Sigmoid colon (tissue), 7 donors: ENCODE results near the gene ENAM. TPM values are rescaled to one million over a fixed set of nuclear protein-coding genes. Genes with fewer than 3 reads are reported as not detected.

Experiments used
- DNase-seq: peaks from one replicate; pipeline ENCODE4 v3.0.0-alpha.2; 2019
- H3K27ac ChIP-seq, 4 donors: fragments of 200-600 bp; sonication (generic); one replicate each; pipeline ENCODE4 v1.5.1; 2016 to 2019; ENCODE audit warnings: mild to moderate bottlenecking in 1 of 4
- H3K27me3 ChIP-seq, 3 donors: fragments of 200-600 bp; sonication (generic); one replicate each; pipeline ENCODE4 v1.5.1; 2019; ENCODE audit warnings: mild to moderate bottlenecking in 1 of 3
- H3K36me3 ChIP-seq, 4 donors: fragments of 200-600 bp; sonication (generic); one replicate each; pipeline ENCODE4 v1.5.1; 2016 to 2019
- H3K4me1 ChIP-seq, 4 donors: fragments of 200-600 bp; sonication (generic); one replicate each; pipeline ENCODE4 v1.5.1; 2017 to 2019
- H3K4me3 ChIP-seq, 4 donors: fragments of 200-600 bp; sonication (generic); one replicate each; pipeline ENCODE4 v1.5.1; 2017 to 2019; ENCODE audit warnings: mild to moderate bottlenecking in 2 of 4, moderate library complexity in 1 of 4
- H3K9me3 ChIP-seq, 4 donors: fragments of 200-600 bp in 3 of 4; sonication (generic) in 3 of 4; one replicate each; pipeline versions ENCODE4 v1.5.1 to v1.6.1; 2013 to 2019
- CTCF ChIP-seq, 4 experiments: fragments of 450-650 bp in 3 of 4; fragments of 200-600 bp in 1 of 4; IDR thresholded peaks; one replicate each; pipeline ENCODE4 v1.5.1; 2016 to 2019; ENCODE audit warnings: antibody characterized with exemption in 4 of 4, mild to moderate bottlenecking in 3 of 4, moderate library complexity in 2 of 4
- EP300 ChIP-seq, 4 donors: sonication (generic); formaldehyde crosslinking; IDR thresholded peaks; one replicate each; pipeline ENCODE4 v1.6.1; 2017; ENCODE audit warnings: antibody characterized with exemption in 4 of 4
- POLR2A ChIP-seq, 2 donors: fragments of 450-650 bp; IDR thresholded peaks; one replicate each; pipeline ENCODE4 v1.6.1; 2016; ENCODE audit warnings: antibody characterized with exemption in 2 of 2, mild to moderate bottlenecking in 2 of 2, moderate library complexity in 2 of 2
- POLR2AphosphoS5 ChIP-seq, 4 donors: sonication (generic); formaldehyde crosslinking; IDR thresholded peaks; one replicate each; pipeline ENCODE4 v1.6.1; 2017; ENCODE audit warnings: antibody characterized with exemption in 4 of 4
- WGBS, 2 donors: extraction: QIAGEN DNeasy Blood & Tissue Kit; methylation state at CpG; one replicate each; pipeline ENCODE4 v1.1.7; 2013; 5-methylcytosine and 5-hydroxymethylcytosine counted together
- intact Hi-C: fragments of 100-400 bp; cut with DNase I; formaldehyde crosslinking; loops from one replicate; pipeline ENCODE4 v1.15.1; 2023
- polyA plus RNA-seq, 3 donors: library from polyadenylated mRNA; stranded (reverse); fragments of 200-250 nt; gene quantifications; one replicate each; pipeline ENCODE4 v1.2.3, GENCODE V29; 2013
- total RNA-seq, 4 donors: library from RNA; depleted of rRNA; stranded (reverse); fragments of >200 nt; gene quantifications; one replicate each; pipeline ENCODE4 v1.1.0, GENCODE V29; 2016
- donor health status: healthy with polysubstance abuse.
- donor health status: Bipolar disorder and iron deficiency.
- donor health status: healthy.

The ENAM gene
- total and polyA plus RNA-seq, 7 donors = under 0.01 to 0.28 TPM; not detected in 5

- Histone ChIP-seq H3K36me3 (no peaks in the 10 kb centered on the region), H3K4me1 (no peaks in the 10 kb centered on the region), H3K4me3 (no peak overlapping the region), H3K9me3 (no peaks in the 10 kb centered on the region), H3K27ac (no peak overlapping the region), H3K27me3 (no peaks in the 10 kb centered on the region)
- intact Hi-C loops = no loop called here
- WGBS, 2 donors = 72 to 84% methylated on average over 2 of the region's 2 CpGs
- TF ChIP-seq POLR2AphosphoS5 (IDR thresholded peaks at IDR 0.05) (no peak), POLR2A (IDR thresholded peaks at IDR 0.05) (no peak), CTCF (IDR thresholded peaks at IDR 0.05) (no peak), EP300 (IDR thresholded peaks at IDR 0.05) (no peak)
- no peak for DNase-seq
These were observed 42.5 kb downstream of the ENAM start for GRCh38 chr4:70671091-70671490.

- no peak for TF ChIP-seq POLR2AphosphoS5 (IDR thresholded peaks at IDR 0.05)
- no peak for TF ChIP-seq POLR2A (IDR thresholded peaks at IDR 0.05)
- no peak for TF ChIP-seq CTCF (IDR thresholded peaks at IDR 0.05)
- no peak for TF ChIP-seq EP300 (IDR thresholded peaks at IDR 0.05)
- no peaks in the 10 kb centered on the region for H3K9me3 ChIP-seq
- H3K27me3 ChIP-seq = no peaks in the 10 kb centered on the region
- no peak for DNase-seq
- intact Hi-C loops = no loop called here
- H3K4me3 ChIP-seq = no peak overlapping the region
- H3K27ac ChIP-seq = no peak overlapping the region
- no peaks in the 10 kb centered on the region for H3K4me1 ChIP-seq
- H3K36me3 ChIP-seq = no peaks in the 10 kb centered on the region
These were observed 45.6 kb downstream of the ENAM start for GRCh38 chr4:70674191-70674590.

- Histone ChIP-seq H3K27me3 (no peaks in the 10 kb centered on the region), H3K36me3 (no peaks in the 10 kb centered on the region), H3K27ac (no peak overlapping the region), H3K4me1 (no peaks in the 10 kb centered on the region), H3K4me3 (no peak overlapping the region), H3K9me3 (no peaks in the 10 kb centered on the region)
- intact Hi-C loops = no loop called here
- TF ChIP-seq POLR2A (IDR thresholded peaks at IDR 0.05) (no peak), POLR2AphosphoS5 (IDR thresholded peaks at IDR 0.05) (no peak), EP300 (IDR thresholded peaks at IDR 0.05) (no peak), CTCF (IDR thresholded peaks at IDR 0.05) (no peak)
- DNase-seq = no peak
- WGBS, 2 donors = 74 to 79% methylated on average over 1 of the region's 1 CpG
These were observed 46.2 kb downstream of the ENAM start for GRCh38 chr4:70674731-70675130.

GRCh38 chr4:70676554-70677090 is 48.1 kb downstream of the ENAM start:
- intact Hi-C loops = no loop called here
- DNase-seq = no peak
- H3K4me1 ChIP-seq = no peaks in the 10 kb centered on the region
- H3K27me3 ChIP-seq = no peaks in the 10 kb centered on the region
- TF ChIP-seq POLR2AphosphoS5 (IDR thresholded peaks at IDR 0.05) (no peak), EP300 (IDR thresholded peaks at IDR 0.05) (no peak), POLR2A (IDR thresholded peaks at IDR 0.05) (no peak), CTCF (IDR thresholded peaks at IDR 0.05) (no peak)
- no peaks in the 10 kb centered on the region for H3K9me3 ChIP-seq
- no peak overlapping the region for H3K4me3 ChIP-seq
- no peaks in the 10 kb centered on the region for H3K36me3 ChIP-seq
- H3K27ac ChIP-seq = no peak overlapping the region
- 86 to 93% methylated on average over 6 of the region's 6 CpGs for WGBS, 2 donors

- no peaks in the 10 kb centered on the region for H3K9me3 ChIP-seq
- TF ChIP-seq CTCF (IDR thresholded peaks at IDR 0.05) (no peak), POLR2A (IDR thresholded peaks at IDR 0.05) (no peak), EP300 (IDR thresholded peaks at IDR 0.05) (no peak), POLR2AphosphoS5 (IDR thresholded peaks at IDR 0.05) (no peak)
These were observed 49.9 kb downstream of the ENAM start for GRCh38 chr4:70678383-70678999.

More at GRCh38 chr4:70678383-70678999, 49.9 kb downstream of the ENAM start:
- Histone ChIP-seq H3K27me3 (no peaks in the 10 kb centered on the region), H3K36me3 (no peaks in the 10 kb centered on the region), H3K27ac (no peak overlapping the region), H3K4me3 (no peak overlapping the region), H3K4me1 (no peaks in the 10 kb centered on the region)
- no peak for DNase-seq
- 60 to 78% methylated on average over 1 of the region's 1 CpG for WGBS, 2 donors
- intact Hi-C loops = no loop called here
